ENCODE measurements around the gene MRPL11. TPM values are rescaled to one million over a fixed set of nuclear protein-coding genes. Genes with fewer than 3 reads are reported as not detected.
A peak's percentile ranks its signal among the peaks of the same experiment; 100 is the strongest.

Gene MRPL11
- total RNA-seq, 1 donor from 2014 or later = 52.6 TPM

DNA sequence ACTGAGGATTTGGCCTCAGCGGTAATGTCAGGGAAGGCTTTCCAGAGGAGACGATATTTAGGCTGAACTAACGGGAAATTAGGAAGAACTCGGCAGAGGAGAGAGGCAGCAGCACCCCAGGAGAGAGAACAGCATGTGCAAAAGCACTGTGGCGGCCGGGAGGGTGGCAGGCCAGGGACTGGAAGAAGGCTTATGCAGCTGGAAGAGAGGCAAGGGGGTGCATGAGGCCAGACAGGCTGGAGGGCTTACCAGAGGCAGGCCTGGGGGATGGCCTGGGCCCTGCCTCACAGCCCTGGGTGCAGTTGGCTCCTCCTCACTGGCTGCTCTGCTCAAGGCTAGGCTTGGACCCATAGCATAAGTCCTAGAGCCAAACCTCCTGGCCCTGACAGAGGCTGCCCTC lies 25.5 kb downstream of the MRPL11 start:
- intact Hi-C loops (cut with DNase I) = no loop called here
- DNase-seq (no peak), ATAC-seq (ENCODE audit: poor library complexity) (no peak)

DNA sequence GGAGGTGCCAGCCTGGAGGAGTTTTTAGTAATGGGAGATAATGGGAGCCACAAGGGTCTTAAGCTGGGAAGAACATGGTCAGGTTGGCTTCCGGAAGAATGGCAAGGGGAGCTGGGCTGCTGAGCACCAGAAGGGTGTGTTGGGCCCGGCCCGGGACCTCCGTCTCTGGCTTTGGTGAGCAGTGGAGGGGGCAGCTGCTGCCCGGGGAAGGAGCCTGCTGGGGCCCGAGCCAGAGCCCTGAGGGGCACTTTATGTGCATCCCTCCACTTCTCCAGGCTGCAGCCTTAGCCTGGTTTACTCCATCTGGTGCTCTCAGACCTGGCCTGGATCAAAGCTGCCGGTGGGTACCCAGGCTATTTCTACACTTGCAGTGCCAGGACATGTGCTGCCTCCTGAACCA lies 26.5 kb downstream of the MRPL11 start:
- no peak for ATAC-seq (ENCODE audit: poor library complexity)
- intact Hi-C loops (cut with DNase I) = no loop called here
- no peak for DNase-seq

DNA sequence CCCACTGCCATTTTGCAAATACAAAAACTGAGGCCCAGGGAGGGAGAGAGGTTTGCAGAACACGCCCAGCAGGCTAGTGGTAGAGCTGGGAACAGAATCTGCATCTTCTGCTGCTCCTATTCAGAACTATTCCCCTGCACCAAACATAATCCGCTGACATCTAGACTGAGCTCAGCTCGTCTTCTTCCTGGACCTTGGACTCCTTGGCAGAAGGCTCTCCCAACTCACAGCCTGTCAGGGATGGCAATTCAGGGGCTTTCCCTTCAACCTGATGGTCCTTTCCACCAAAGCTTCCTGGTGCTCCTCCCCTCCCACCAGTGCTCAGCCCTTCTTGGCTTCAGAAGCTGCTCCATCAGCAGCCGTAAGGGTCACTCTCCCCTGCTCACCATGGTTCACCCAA lies 27.3 kb downstream of the MRPL11 start:
- no peak for DNase-seq
- intact Hi-C loops (cut with DNase I) = no loop called here
- ATAC-seq (ENCODE audit: poor library complexity) = no peak

DNA sequence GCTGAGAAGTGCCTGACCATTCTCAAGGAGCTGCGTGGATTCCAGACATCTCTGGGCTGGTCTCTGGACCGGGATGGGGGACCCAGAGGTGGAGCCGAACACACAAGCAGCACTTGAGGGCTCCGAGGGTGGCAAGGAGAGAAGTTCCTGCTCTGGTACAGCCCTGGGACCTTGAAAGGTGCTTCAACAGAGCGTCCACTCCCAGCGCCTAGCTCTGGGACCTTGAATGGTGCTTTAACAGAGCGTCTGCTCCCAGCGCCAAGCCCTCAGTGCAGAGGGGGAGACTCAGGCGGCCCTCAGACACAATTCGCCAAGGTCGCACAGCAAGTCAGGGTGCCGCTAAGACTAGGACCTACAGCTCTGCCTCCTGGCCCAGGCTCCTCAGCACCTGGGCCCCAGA lies 28.5 kb downstream of the MRPL11 start:
- ATAC-seq (ENCODE audit: poor library complexity) = no peak
- intact Hi-C loops (cut with DNase I) = no loop called here
- DNase-seq = no peak

DNA sequence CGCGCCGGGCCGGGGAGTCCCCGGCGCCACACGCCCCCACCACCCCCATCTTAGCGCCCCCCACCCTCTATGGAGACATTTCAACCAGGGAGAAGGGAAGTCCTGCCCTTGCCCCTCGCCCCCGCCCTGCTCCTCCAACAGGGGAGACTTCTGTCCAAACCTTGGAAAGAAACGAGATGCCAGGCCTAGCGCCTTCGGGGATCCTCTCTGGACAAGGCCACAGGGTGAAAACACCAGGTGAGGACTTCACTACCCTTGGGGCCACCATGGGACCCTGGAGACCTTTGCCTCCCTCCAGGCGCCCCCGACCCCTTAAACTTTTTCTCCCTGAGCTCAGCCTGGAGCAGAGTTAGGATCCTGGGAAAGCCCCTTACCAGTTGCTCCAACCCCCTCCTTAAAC lies 29.4 kb downstream of the MRPL11 start:
- DNase-seq (no peak), ATAC-seq (ENCODE audit: poor library complexity) (no peak)

DNA sequence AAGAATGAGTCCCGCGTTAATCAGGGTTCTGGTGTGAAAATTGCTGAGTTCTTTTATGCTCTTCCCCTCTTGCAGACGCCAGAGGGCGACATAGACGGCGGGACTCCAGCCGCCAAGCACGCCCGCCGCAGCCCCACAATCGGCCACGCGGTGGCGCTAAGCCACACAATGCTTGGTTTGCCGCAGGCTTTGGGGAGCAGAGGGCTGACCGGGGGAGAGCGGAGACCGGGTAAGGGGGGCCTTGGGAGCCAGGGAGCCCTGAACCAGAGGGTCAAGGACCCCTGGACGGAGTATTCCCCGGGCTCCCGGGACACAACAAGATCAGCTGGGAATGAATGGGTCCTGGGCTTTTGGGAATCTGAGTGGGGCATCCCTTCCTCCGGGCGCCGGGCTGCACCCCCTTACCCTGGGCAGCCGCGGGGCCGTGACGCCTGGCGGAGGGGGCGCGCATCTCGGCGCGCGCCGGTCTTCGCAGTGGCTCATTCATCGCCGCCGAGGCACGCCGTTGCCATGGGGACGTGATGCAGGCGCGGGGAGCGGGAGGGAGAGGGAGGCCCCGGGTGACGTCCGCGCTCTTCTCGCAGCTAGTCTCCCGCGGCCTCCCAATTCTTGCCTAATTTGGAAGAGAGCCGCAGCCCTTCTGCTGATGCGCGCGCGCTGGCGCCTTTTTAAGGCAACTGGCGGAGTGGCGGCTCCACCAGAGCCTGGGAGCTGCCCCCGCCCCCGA lies 30.0 kb downstream of the MRPL11 start:
- intact Hi-C loops (cut with DNase I) = loop anchor here (1.0 to 5.0 kb wide), 3 partner anchors 22 to 424 kb away; no protein-coding TSS in a partner anchor
- DNase-seq = peak; percentile 94
- ATAC-seq (ENCODE audit: poor library complexity) = peak; percentile 97

More for the DNA sequence above, 29.4 kb downstream of the MRPL11 start:
- intact Hi-C loops (cut with DNase I) = loop anchor here (2.0 to 5.0 kb wide), 2 partner anchors 270 to 423 kb away; no protein-coding TSS in a partner anchor

DNA sequence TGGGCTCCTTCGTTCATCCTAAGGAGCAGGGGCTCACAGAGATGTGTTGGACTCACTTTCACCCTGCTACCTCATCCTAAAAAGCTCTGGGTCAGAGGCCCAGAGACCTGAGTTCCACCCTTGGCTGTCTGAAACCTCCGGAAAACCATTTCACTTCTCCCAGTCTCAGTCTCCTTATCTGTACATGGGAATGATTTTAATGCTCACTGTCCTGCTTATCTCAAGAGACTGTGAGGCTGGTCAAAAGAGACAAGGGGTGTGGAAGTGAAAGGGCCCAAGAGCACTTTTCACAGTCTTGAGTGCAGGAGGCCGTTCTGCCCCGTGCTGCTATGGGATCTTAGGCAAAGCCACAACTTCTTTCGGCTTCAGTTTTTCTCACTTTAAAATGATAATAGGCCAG lies 31.0 kb downstream of the MRPL11 start:
- ATAC-seq (ENCODE audit: poor library complexity) = no peak
- DNase-seq = no peak
- intact Hi-C loops (cut with DNase I) = loop anchor here (1.0 to 5.0 kb wide), 3 partner anchors 23 to 425 kb away; no protein-coding TSS in a partner anchor

DNA sequence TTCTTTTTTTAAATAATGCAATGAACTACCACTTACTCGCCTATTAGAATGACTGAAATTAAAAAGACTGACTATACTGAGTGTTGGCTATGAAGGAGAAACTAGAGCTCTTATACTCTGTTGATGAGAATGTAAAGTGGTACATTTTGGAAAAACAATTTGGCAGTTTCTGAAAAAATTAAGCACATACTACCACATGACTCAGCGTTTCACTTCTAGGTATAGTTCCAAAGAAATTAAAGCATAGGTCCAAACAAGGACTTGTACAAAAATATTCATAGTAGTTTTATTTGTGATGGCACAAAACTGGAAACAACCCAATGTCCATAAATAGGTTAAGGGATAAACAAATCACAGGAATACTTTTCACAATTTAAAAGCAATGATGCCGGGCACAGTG lies 44.7 kb downstream of the MRPL11 start:
- intact Hi-C loops (cut with DNase I) = no loop called here
- ATAC-seq (ENCODE audit: poor library complexity) = no peak
- no peak for DNase-seq

DNA sequence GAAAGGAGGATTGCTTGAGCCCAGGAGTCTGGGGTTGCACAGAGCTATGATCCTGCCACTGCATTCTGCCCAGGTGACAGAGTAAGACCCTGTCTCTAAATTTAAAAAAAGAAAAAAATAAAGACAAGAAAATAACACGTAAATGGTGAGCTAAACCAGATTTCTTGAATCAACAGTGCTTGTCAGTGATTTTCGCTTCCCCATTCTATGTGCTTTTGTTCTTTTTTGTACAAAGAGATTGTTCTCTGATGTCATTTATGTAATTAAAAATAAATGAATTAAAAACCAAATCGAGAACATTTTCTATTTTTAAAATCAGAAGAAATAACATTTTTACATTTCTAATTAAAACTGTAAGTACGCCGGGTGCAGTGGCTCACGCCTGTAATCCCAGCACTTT lies 47.3 kb downstream of the MRPL11 start:
- no peak for ATAC-seq (ENCODE audit: poor library complexity)
- intact Hi-C loops (cut with DNase I) = no loop called here
- no peak for DNase-seq

DNA sequence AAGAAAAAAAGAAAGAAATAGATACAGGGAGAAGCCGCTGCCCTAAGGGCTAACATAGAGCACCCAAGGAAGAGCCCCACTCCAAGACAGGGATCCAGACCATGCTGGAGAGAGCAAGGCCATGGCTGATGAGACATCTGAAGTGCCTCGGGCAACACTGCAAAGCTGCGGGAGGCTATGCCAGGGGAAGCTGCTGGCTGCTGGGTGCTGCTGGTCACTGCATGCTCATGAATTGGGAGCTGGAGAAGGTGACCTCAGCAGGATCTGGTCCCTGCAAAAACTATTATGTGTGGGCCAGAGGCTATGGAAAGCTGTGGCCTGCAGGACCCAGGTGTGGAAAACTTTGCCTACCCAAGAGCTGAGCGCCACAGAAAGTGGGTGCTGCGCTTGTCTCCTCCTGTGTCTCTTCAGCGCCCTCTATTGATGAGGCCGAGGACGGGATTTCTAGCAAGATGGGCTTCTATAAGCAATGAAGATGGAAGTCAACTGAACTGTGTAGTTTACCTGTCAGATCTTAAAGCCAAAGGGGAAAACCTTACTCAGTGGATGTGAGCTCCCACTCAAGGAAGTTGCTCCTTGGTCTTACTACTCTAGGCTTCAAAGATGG lies 49.8 kb downstream of the MRPL11 start:
- intact Hi-C loops (cut with DNase I) = loop anchor here (10.0 kb wide), 1 partner anchor 74 kb away; the partner anchor contains the start of gene CD248
- ATAC-seq (ENCODE audit: poor library complexity) (peak; percentile 69), DNase-seq (peak; percentile 67)

DNA sequence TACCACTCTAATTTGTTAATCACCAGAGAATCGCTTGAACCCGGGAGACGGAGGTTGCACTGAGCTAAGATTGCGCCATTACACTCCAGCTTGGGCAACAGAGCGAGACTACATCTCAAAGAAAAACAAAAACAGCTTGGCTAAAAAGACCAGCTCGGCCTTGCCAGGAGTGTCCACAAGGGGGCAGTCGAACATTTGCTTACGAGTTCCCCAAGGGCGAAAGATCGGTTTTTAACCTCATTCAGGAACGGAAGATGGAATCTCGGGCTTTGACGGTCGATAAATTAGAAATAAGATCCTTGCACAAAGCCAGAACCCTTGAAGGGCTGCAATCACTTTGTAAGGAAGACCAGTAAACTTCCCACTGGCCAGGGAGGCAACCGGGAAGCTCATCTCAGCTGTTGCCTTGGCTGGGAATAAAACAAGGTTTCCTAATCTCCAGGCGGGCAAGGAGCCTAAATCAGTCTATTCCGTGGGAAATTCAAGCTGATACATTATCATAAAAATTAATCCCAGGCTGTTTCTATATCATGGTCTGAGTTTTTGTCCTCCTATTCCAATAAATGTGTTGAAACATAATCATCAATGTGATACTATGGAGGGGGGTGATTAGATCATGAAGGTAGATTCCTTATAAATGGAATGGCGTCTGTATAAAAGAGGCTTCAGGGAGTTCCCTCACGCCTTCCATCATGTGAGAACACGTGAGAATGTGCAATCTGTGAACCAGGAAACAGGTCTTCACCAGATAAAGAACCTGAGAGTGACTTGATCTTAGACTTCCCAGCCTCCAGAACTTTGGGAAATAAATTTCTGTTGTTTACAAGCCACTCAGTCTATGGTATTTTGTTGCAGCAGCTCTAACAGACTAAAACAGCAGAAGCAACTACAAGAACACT lies 52.2 kb downstream of the MRPL11 start:
- ATAC-seq (ENCODE audit: poor library complexity) (peak; percentile 86), DNase-seq (peak; percentile 91)
- intact Hi-C loops (cut with DNase I) = loop anchor here (10.0 kb wide), 1 partner anchor 72 kb away; the partner anchor contains the start of gene CD248

Other genes starting within 250 kb of the MRPL11 start
- 30.7 TPM for gene KLC2, start 181.1 kb downstream of the MRPL11 start, total RNA-seq
- gene RAB1B, start 170.2 kb downstream of the MRPL11 start, total RNA-seq = 114 TPM
- not detected for gene CNIH2, start 160.7 kb downstream of the MRPL11 start, total RNA-seq
- 38.4 TPM for gene YIF1A, start 149.7 kb downstream of the MRPL11 start, total RNA-seq
- not detected for gene TMEM151A, start 147.0 kb downstream of the MRPL11 start, total RNA-seq
- 15.7 TPM for gene CD248, start 121.8 kb downstream of the MRPL11 start, total RNA-seq
- gene RIN1, start 102.4 kb downstream of the MRPL11 start, total RNA-seq = 1.0 TPM
- 15.1 TPM for gene BRMS1, start 93.7 kb downstream of the MRPL11 start, total RNA-seq
- 51.3 TPM for gene B4GAT1, start 91.2 kb downstream of the MRPL11 start, total RNA-seq
- gene SLC29A2, start 67.1 kb downstream of the MRPL11 start, total RNA-seq = 16.3 TPM
- gene NPAS4, start 17.8 kb downstream of the MRPL11 start, total RNA-seq = not detected
- gene PELI3, start 28.1 kb upstream of the MRPL11 start, total RNA-seq = 8.9 TPM
- gene DPP3, start 41.6 kb upstream of the MRPL11 start, total RNA-seq = 11.1 TPM
- gene BBS1, start 71.8 kb upstream of the MRPL11 start, total RNA-seq = 12.1 TPM
- gene ZDHHC24, start 107.2 kb upstream of the MRPL11 start, total RNA-seq = 4.4 TPM
- not detected for gene ACTN3, start 108.1 kb upstream of the MRPL11 start, total RNA-seq
- gene CTSF, start 129.8 kb upstream of the MRPL11 start, total RNA-seq = 59.3 TPM
- gene CCDC87, start 154.2 kb upstream of the MRPL11 start, total RNA-seq = 0.24 TPM
- 25.8 TPM for gene CCS, start 154.3 kb upstream of the MRPL11 start, total RNA-seq
- 28.7 TPM for gene RBM14, start 177.8 kb upstream of the MRPL11 start, total RNA-seq
- 73.4 TPM for gene RBM4, start 199.9 kb upstream of the MRPL11 start, total RNA-seq
- gene RBM4B, start 239.0 kb upstream of the MRPL11 start, total RNA-seq = 11.2 TPM

Measured in Right ventricle myocardium superior (tissue), 1 donor.